Gastrocnemius medialis (tissue), 4 donors: Measurements from ENCODE around the gene RANBP2. TPM values are rescaled to one million over a fixed set of nuclear protein-coding genes. Genes with fewer than 3 reads are reported as not detected.
"Not testable (repeated sequence)": the region's sequence is repeated elsewhere in the genome, so short reads cannot be mapped to it uniquely, and the experiment has no call there.

ENCODE experiments used
- ATAC-seq, 2 donors: fragments of 150-250 bp; one replicate each; pipeline ENCODE4 v1.9.1; 2016
- DNase-seq, 2 donors: peaks; one replicate each; pipeline ENCODE4 v3.0.0-alpha.2; 2019
- H3K27ac ChIP-seq, 4 donors: fragments of 200-600 bp; sonication (generic); 1 replicate in 1 of 4; 2 replicates in 3 of 4; pipeline ENCODE4 v1.5.1; 2016 to 2018; ENCODE audit warnings: mild to moderate bottlenecking in 2 of 4, moderate library complexity in 1 of 4
- H3K27me3 ChIP-seq, 3 donors: fragments of 200-600 bp; sonication (generic) in 2 of 3; 1 replicate in 1 of 3; 2 replicates in 2 of 3; pipeline versions ENCODE4 v1.5.1 to v1.6.0; 2016 to 2019; ENCODE audit warnings: mild to moderate bottlenecking in 1 of 3, moderate library complexity in 1 of 3
- H3K36me3 ChIP-seq, 2 donors: fragments of 200-600 bp; sonication (generic) in 1 of 2; one replicate each; pipeline ENCODE4 v1.5.1; 2017 to 2018
- H3K4me1 ChIP-seq, 2 donors: fragments of 200-600 bp; sonication (generic) in 1 of 2; one replicate each; pipeline ENCODE4 v1.5.1; 2016 to 2017; ENCODE audit warnings: mild to moderate bottlenecking in 2 of 2
- H3K4me3 ChIP-seq, 4 donors: fragments of 200-600 bp; sonication (generic) in 3 of 4; 1 replicate in 1 of 4; 2 replicates in 3 of 4; pipeline ENCODE4 v1.5.1; 2016 to 2019; ENCODE audit warnings: mild to moderate bottlenecking in 2 of 4
- H3K9me3 ChIP-seq, 3 donors: fragments of 200-600 bp; sonication (generic) in 2 of 3; 1 replicate in 1 of 3; 2 replicates in 2 of 3; pipeline ENCODE4 v1.5.1; 2016 to 2019
- CTCF ChIP-seq, 5 experiments: fragments of 450-650 bp in 3 of 5; fragments of 200-600 bp in 2 of 5; sonication (generic) in 2 of 5; IDR thresholded peaks in 4 of 5; conservative IDR thresholded peaks in 1 of 5; 1 replicate in 4 of 5; 2 replicates in 1 of 5; pipeline ENCODE4 v1.5.1; 2016 to 2019; ENCODE audit warnings: antibody characterized with exemption in 5 of 5, mild to moderate bottlenecking in 3 of 5, moderate library complexity in 3 of 5
- POLR2A ChIP-seq, 2 donors: fragments of 450-650 bp; IDR thresholded peaks; one replicate each; pipeline ENCODE4 v1.6.1; 2017; ENCODE audit warnings: antibody characterized with exemption in 2 of 2, mild to moderate bottlenecking in 2 of 2, moderate library complexity in 2 of 2
- in situ Hi-C, 4 donors: fragments of 200-750 bp; cut with MboI; loops; one replicate each; pipeline versions ENCODE4 v1.15.0 to v1.8.0; 2017; ENCODE audit warnings: low sequenced_read_pairs in 4 of 4
- intact Hi-C: fragments of 100-400 bp; cut with DNase I; formaldehyde crosslinking; loops from one replicate; pipeline ENCODE4 v1.15.1; 2023; ENCODE audit warnings: low total_unique reads
- total RNA-seq, 4 donors: library from RNA; depleted of rRNA; stranded (reverse); fragments of >200 nt; gene quantifications; one replicate each; pipeline versions ENCODE4 v1.1.0 to v1.2.3, GENCODE V29; 2016

The RANBP2 gene
- total RNA-seq, 4 donors from 2014 or later = 66.6 to 82.0 (median 76.7) TPM

GRCh38 chr2:108691447-108691846 is 27.8 kb upstream of the RANBP2 start:
- Histone ChIP-seq H3K36me3 (no peaks in the 10 kb centered on the region), H3K27me3 (no peaks in the 10 kb centered on the region), H3K27ac (no peak overlapping the region), H3K4me3 (no peak overlapping the region), H3K4me1 (no peaks in the 10 kb centered on the region), H3K9me3 (no peaks in the 10 kb centered on the region)
- no peak for ATAC-seq
- TF ChIP-seq CTCF (IDR thresholded peaks at IDR 0.05 in 4 of 5, conservative IDR thresholded peaks at IDR 0.05 in 1 of 5) (no peak), POLR2A (IDR thresholded peaks at IDR 0.05) (no peak)
- in situ Hi-C loops = loop anchor here in 1 of 4 donors (25.0 kb wide), 1 partner anchor 96 kb away; the partner anchor contains the start of gene CCDC138
- DNase-seq = no peak
- intact Hi-C loops = no loop called here

- ATAC-seq (peak; percentile 61 to 73), DNase-seq (no peak)
- TF ChIP-seq CTCF (IDR thresholded peaks at IDR 0.05 in 4 of 5, conservative IDR thresholded peaks at IDR 0.05 in 1 of 5) (no peak), POLR2A (IDR thresholded peaks at IDR 0.05) (no peak)
- Histone ChIP-seq H3K36me3 (no peaks in the 10 kb centered on the region), H3K4me1 (peaks cover 5 to 6% of the 10 kb centered on the region in 2 donors), H3K4me3 (no peak overlapping the region), H3K27me3 (no peaks in the 10 kb centered on the region), H3K27ac (no peak overlapping the region), H3K9me3 (no peaks in the 10 kb centered on the region)
- in situ Hi-C loops = no loop called here
- intact Hi-C loops = no loop called here
Measured at GRCh38 chr2:108701208-108701607, 18.1 kb upstream of the RANBP2 start.

DNA sequence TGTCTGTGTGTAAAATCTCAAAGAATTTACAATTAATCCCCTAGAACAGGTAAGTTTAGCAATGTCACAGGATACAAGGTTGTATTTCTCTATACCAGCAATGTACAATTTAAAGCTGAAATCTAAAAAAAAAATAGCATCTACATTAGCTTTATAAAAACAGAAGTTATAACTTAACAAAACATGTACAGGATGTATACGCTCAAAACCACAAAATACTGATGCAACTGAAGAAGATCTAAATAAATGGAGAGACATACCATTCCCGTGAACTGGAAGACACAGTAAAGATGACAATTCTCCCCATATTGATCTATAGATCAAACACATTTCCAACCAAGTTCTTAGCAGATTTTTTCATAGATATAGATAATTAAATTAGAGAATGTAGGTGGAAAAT is 17.5 kb upstream of the RANBP2 start:
- Histone ChIP-seq H3K4me1 (peaks cover 5 to 6% of the 10 kb centered on the region in 2 donors), H3K9me3 (no peaks in the 10 kb centered on the region), H3K36me3 (no peaks in the 10 kb centered on the region), H3K4me3 (no peak overlapping the region), H3K27me3 (no peaks in the 10 kb centered on the region), H3K27ac (no peak overlapping the region)
- ATAC-seq (no peak), DNase-seq (no peak)
- in situ Hi-C loops (no loop called here), intact Hi-C loops (no loop called here)
- TF ChIP-seq POLR2A (IDR thresholded peaks at IDR 0.05) (no peak), CTCF (IDR thresholded peaks at IDR 0.05 in 4 of 5, conservative IDR thresholded peaks at IDR 0.05 in 1 of 5) (no peak)

DNA sequence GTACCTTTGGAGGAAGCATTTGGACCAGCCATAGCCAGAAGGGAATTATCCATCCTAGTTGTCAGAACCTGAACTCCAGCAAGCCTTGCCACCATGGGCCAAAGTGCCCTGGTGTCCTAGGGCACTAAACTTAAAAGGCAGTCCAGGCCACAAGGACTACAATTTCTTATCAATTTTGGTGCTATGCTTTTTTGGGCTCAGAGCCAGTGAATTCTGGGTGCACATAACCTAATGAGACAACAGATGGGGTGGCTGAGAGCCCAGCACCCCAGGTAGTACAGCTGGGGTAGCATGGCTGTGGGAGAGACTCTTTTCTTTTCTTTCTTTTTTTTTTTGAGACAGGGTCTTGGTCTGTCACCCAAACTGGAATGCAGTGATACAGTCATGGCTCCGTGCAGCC is 14.4 kb upstream of the RANBP2 start:
- H3K36me3 ChIP-seq = no peaks in the 10 kb centered on the region
- H3K4me3 ChIP-seq = no peak overlapping the region
- H3K27me3 ChIP-seq = no peaks in the 10 kb centered on the region
- peaks cover 5 to 6% of the 10 kb centered on the region in 2 donors for H3K4me1 ChIP-seq
- in situ Hi-C loops = no loop called here
- TF ChIP-seq CTCF (IDR thresholded peaks at IDR 0.05 in 4 of 5, conservative IDR thresholded peaks at IDR 0.05 in 1 of 5) (no peak), POLR2A (IDR thresholded peaks at IDR 0.05) (no peak)
- DNase-seq = no peak
- intact Hi-C loops = no loop called here
- no peaks in the 10 kb centered on the region for H3K9me3 ChIP-seq
- no peak overlapping the region for H3K27ac ChIP-seq
- ATAC-seq = no peak

DNA sequence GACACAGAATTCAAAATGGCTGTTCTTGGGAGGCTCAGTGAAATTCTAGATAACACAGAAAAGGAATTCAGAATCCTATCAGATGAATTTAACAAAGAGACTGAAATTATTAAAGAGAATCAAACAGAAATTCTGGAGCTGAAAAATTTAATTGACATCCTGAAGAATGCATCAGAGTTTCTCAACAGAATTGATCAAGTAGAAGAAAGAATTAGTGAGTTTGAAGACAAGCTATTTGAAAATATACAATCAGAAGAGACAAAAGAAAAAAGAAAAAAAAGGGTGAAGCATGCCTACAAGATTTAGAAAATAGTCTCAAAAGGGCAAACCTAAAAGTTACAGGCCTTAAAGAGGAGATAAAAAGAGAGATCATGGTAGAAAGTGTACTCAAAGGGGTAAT is 12.0 kb upstream of the RANBP2 start:
- in situ Hi-C loops = no loop called here

GRCh38 chr2:108716971-108717370 is 2.3 kb upstream of the RANBP2 start:
- in situ Hi-C loops, H3K4me3 ChIP-seq, H3K27me3 ChIP-seq, H3K36me3 ChIP-seq, DNase-seq, intact Hi-C loops, H3K27ac ChIP-seq, H3K9me3 ChIP-seq, ATAC-seq: not testable (repeated sequence)
- peaks cover 12% of the 10 kb centered on the region in 2 donors for H3K4me1 ChIP-seq

More for the DNA sequence above, 12.0 kb upstream of the RANBP2 start:
- Histone ChIP-seq H3K4me3 (no peak overlapping the region), H3K36me3 (no peaks in the 10 kb centered on the region), H3K27ac (no peak overlapping the region), H3K27me3 (no peaks in the 10 kb centered on the region), H3K4me1 (no peaks in the 10 kb centered on the region), H3K9me3 (no peaks in the 10 kb centered on the region)
- no peak for TF ChIP-seq POLR2A (IDR thresholded peaks at IDR 0.05)
- TF ChIP-seq CTCF (IDR thresholded peaks at IDR 0.05 in 4 of 5, conservative IDR thresholded peaks at IDR 0.05 in 1 of 5) = no peak
- ATAC-seq (no peak), DNase-seq (no peak)
- intact Hi-C loops = no loop called here

DNA sequence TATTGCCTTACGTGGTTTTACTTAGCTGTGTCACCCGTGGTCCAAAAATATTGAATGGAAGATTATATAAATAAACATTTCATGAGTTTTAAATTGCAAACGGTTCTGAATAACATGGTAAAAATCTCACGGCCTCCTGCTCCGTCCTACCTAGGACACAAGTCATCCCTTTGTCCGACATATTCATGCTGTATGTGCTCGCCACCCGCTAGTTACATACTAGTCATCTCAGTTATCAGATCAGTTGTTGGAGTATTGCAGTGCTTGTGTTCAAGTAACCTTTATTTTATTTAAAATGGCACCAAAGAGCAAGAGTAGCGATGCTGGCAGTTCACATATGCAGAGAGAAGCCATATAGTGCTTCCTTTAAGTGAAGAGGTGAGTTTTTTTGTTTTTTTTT is 6.8 kb downstream of the RANBP2 start:
- H3K4me1 ChIP-seq = peaks cover 17 to 20% of the 10 kb centered on the region in 2 donors

More for the DNA sequence above, 6.8 kb downstream of the RANBP2 start:
- H3K4me3 ChIP-seq, intact Hi-C loops, ATAC-seq, H3K27me3 ChIP-seq, H3K36me3 ChIP-seq, DNase-seq, H3K9me3 ChIP-seq, in situ Hi-C loops: not testable (repeated sequence)
- peak overlapping the region in 3 of 4 donors; percentile 37 to 62 (median 45) for H3K27ac ChIP-seq
